HL-60/S4 (cell line): ENCODE data around the gene ADARB2.

Experiments used
- in situ Hi-C: fragments of 300-500 bp; cut with MboI; formaldehyde crosslinking; loops from 2 replicates; pipeline ENCODE4 v1.14.3; 2022; ENCODE audit warnings: low sequenced_read_pairs

ADARB2 gene

GRCh38 chr10:1509011-1509530, 228.3 kb downstream of the ADARB2 start:
- in situ Hi-C loops = no loop called here

- in situ Hi-C loops = no loop called here
These were observed 229.2 kb downstream of the ADARB2 start for GRCh38 chr10:1508096-1508495.

- in situ Hi-C loops = no loop called here
These were observed 229.9 kb downstream of the ADARB2 start for GRCh38 chr10:1507436-1507835.

GRCh38 chr10:1504940-1505339, 232.4 kb downstream of the ADARB2 start:
- in situ Hi-C loops = no loop called here

GRCh38 chr10:1504286-1504685, 233.0 kb downstream of the ADARB2 start:
- in situ Hi-C loops = no loop called here

GRCh38 chr10:1502451-1502850, 234.9 kb downstream of the ADARB2 start:
- in situ Hi-C loops = no loop called here

- in situ Hi-C loops = no loop called here
These were observed 237.9 kb downstream of the ADARB2 start for GRCh38 chr10:1499359-1499957.

GRCh38 chr10:1498746-1499358, 238.5 kb downstream of the ADARB2 start:
- in situ Hi-C loops = no loop called here

GRCh38 chr10:1495915-1496517, 241.3 kb downstream of the ADARB2 start:
- in situ Hi-C loops = no loop called here

- in situ Hi-C loops = no loop called here
These were observed 244.7 kb downstream of the ADARB2 start for GRCh38 chr10:1492641-1493040.

GRCh38 chr10:1491901-1492300, 245.4 kb downstream of the ADARB2 start:
- in situ Hi-C loops = no loop called here

- in situ Hi-C loops = no loop called here
These were observed 247.5 kb downstream of the ADARB2 start for GRCh38 chr10:1489801-1490200.

GRCh38 chr10:1488970-1489548, 248.3 kb downstream of the ADARB2 start:
- in situ Hi-C loops = no loop called here

- in situ Hi-C loops = no loop called here
These were observed 250.3 kb downstream of the ADARB2 start for GRCh38 chr10:1486841-1487687.

GRCh38 chr10:1485357-1485756, 252.0 kb downstream of the ADARB2 start:
- in situ Hi-C loops = no loop called here

- in situ Hi-C loops = no loop called here
These were observed 253.5 kb downstream of the ADARB2 start for GRCh38 chr10:1483826-1484225.

- in situ Hi-C loops = no loop called here
These were observed 254.1 kb downstream of the ADARB2 start for GRCh38 chr10:1483246-1483645.

- in situ Hi-C loops = no loop called here
These were observed 259.7 kb downstream of the ADARB2 start for GRCh38 chr10:1477578-1477977.

GRCh38 chr10:1476455-1476803, 260.9 kb downstream of the ADARB2 start:
- in situ Hi-C loops = no loop called here

GRCh38 chr10:1475771-1476454, 261.4 kb downstream of the ADARB2 start:
- in situ Hi-C loops = no loop called here
